WTC11 (cell line): Measurements from ENCODE around the gene IBSP.

Experiments
- CTCF ChIP-seq: fragments of 200-600 bp; IDR thresholded peaks from 2 replicates; pipeline ENCODE4 v1.8.0; 2022; ENCODE audit warnings: antibody characterized with exemption
- E2F4 ChIP-seq: sonication (generic); formaldehyde crosslinking; IDR thresholded peaks from 2 replicates; pipeline ENCODE4 v1.8.1; 2022; ENCODE audit warnings: low read depth, mild to moderate bottlenecking, moderate library complexity, missing genetic modification reagents, borderline replicate concordance
- NR2C2 ChIP-seq: sonication (generic); formaldehyde crosslinking; IDR thresholded peaks from 2 replicates; pipeline ENCODE4 v1.8.0; 2022; ENCODE audit warnings: mild to moderate bottlenecking, missing genetic modification reagents
- PREB ChIP-seq: sonication (generic); formaldehyde crosslinking; IDR thresholded peaks from 2 replicates; pipeline ENCODE4 v1.8.1; 2022; ENCODE audit warnings: mild to moderate bottlenecking, missing genetic modification reagents, moderate library complexity, borderline replicate concordance
- TEAD1 ChIP-seq: sonication (generic); formaldehyde crosslinking; IDR thresholded peaks from 2 replicates; pipeline ENCODE4 v1.8.0; 2022; ENCODE audit warnings: mild to moderate bottlenecking, missing genetic modification reagents
- TEAD4 ChIP-seq: sonication (generic); formaldehyde crosslinking; IDR thresholded peaks from 2 replicates; pipeline ENCODE4 v1.8.0; 2022; ENCODE audit warnings: mild to moderate bottlenecking, missing genetic modification reagents

- TF ChIP-seq PREB (CRISPR knock-in tag) (no peak), CTCF (no peak), TEAD4 (CRISPR knock-in tag) (no peak), E2F4 (no peak), TEAD1 (CRISPR knock-in tag) (no peak), NR2C2 (no peak)
These were observed at the start of gene IBSP for GRCh38 chr4:87799301-87800113.
